HepG2 (cell line): ENCODE results near the gene ATP8B1. TPM values are rescaled to one million over a fixed set of nuclear protein-coding genes. Genes with fewer than 3 reads are reported as not detected.

Experiments
- ATF4 ChIP-seq, 2 experiments: fragments of 450-650 bp in 1 of 2; sonication (generic) in 1 of 2; formaldehyde crosslinking; IDR thresholded peaks; 2 replicates each; pipeline versions ENCODE4 v1.5.0 to v1.8.0; 2020 to 2022; ENCODE audit warnings: mild to moderate bottlenecking in 1 of 2, missing genetic modification reagents in 1 of 2
- CC2D1A ChIP-seq: sonication (generic); formaldehyde crosslinking; IDR thresholded peaks from 2 replicates; pipeline ENCODE4 v1.8.1; 2023; ENCODE audit warnings: mild to moderate bottlenecking, missing genetic modification reagents
- DRAP1 ChIP-seq: IDR thresholded peaks from 2 replicates; pipeline ENCODE4 v1.6.1; 2016; ENCODE audit warnings: missing genetic modification reagents, missing compliant biosample characterization
- EP300 ChIP-seq, 3 experiments: sonication (generic) in 1 of 3; formaldehyde crosslinking in 1 of 3; IDR thresholded peaks; 2 replicates each; pipeline versions ENCODE4 v1.5.1 to v1.6.1; 2011 to 2020; ENCODE audit warnings: low read depth in 2 of 3, low read length in 2 of 3, borderline replicate concordance in 1 of 3, improper control_type of control experiment in 1 of 3, mild to moderate bottlenecking in 1 of 3, missing genetic modification reagents in 1 of 3, moderate library complexity in 1 of 3
- FOXK2 ChIP-seq: fragments of 450-650 bp; IDR thresholded peaks from 2 replicates; pipeline ENCODE4 v1.6.1; 2016
- GLI4 ChIP-seq: sonication (generic); formaldehyde crosslinking; IDR thresholded peaks from 2 replicates; pipeline ENCODE4 v1.5.1; 2020; ENCODE audit warnings: missing genetic modification reagents, mild to moderate bottlenecking, moderate library complexity, borderline replicate concordance
- HOXA9 ChIP-seq: sonication (generic); formaldehyde crosslinking; IDR thresholded peaks from 2 replicates; pipeline ENCODE4 v1.8.1; 2022; ENCODE audit warnings: missing genetic modification reagents, mild to moderate bottlenecking, moderate library complexity, borderline replicate concordance
- ISL2 ChIP-seq: sonication (generic); formaldehyde crosslinking; IDR thresholded peaks from 2 replicates; pipeline ENCODE4 v1.5.0; 2020; ENCODE audit warnings: missing genetic modification reagents
- MED8 ChIP-seq: sonication (generic); formaldehyde crosslinking; IDR thresholded peaks from 2 replicates; pipeline ENCODE4 v1.8.1; 2023; ENCODE audit warnings: mild to moderate bottlenecking, missing genetic modification reagents; ENCODE audit not compliant: insufficient replicate concordance
- NBN ChIP-seq: fragments of 450-650 bp; conservative IDR thresholded peaks from 2 replicates; pipeline ENCODE4 v1.6.1; 2017
- NFE2L2 ChIP-seq: fragments of 150-350 bp; IDR thresholded peaks from 2 replicates; pipeline ENCODE4 v1.6.1; 2014; ENCODE audit warnings: low read length
- NFKBIZ ChIP-seq: IDR thresholded peaks from 2 replicates; pipeline ENCODE4 v1.6.1; 2018; ENCODE audit warnings: missing genetic modification reagents, missing compliant biosample characterization
- NRL ChIP-seq: sonication (generic); formaldehyde crosslinking; IDR thresholded peaks from 2 replicates; pipeline ENCODE4 v1.5.0; 2020; ENCODE audit warnings: missing genetic modification reagents, mild to moderate bottlenecking, moderate library complexity, borderline replicate concordance
- POGK ChIP-seq: sonication (generic); formaldehyde crosslinking; conservative IDR thresholded peaks from 2 replicates; pipeline ENCODE4 v1.8.0; 2022; ENCODE audit warnings: mild to moderate bottlenecking, moderate library complexity, missing genetic modification reagents
- POLR2AphosphoS5 ChIP-seq: IDR thresholded peaks from 2 replicates; pipeline ENCODE4 v1.6.1; 2012; ENCODE audit warnings: low read depth, low read length
- ZBTB10 ChIP-seq: sonication (generic); formaldehyde crosslinking; IDR thresholded peaks from 2 replicates; pipeline ENCODE4 v1.4.0; 2020; ENCODE audit warnings: missing genetic modification reagents, borderline replicate concordance
- ZFP1 ChIP-seq: IDR thresholded peaks from 2 replicates; pipeline ENCODE4 v1.6.1; 2016
- ZKSCAN5 ChIP-seq: sonication (generic); formaldehyde crosslinking; IDR thresholded peaks from 2 replicates; pipeline ENCODE4 v1.5.1; 2020; ENCODE audit warnings: mild to moderate bottlenecking, missing genetic modification reagents
- ZKSCAN8 ChIP-seq: IDR thresholded peaks from 2 replicates; pipeline ENCODE4 v1.6.1; 2016; ENCODE audit warnings: borderline replicate concordance, missing genetic modification reagents, missing compliant biosample characterization
- ZMAT3 ChIP-seq: sonication (generic); formaldehyde crosslinking; conservative IDR thresholded peaks from 2 replicates; pipeline ENCODE4 v1.7.0; 2021; ENCODE audit warnings: missing genetic modification reagents
- ZNF275 ChIP-seq: sonication (generic); formaldehyde crosslinking; IDR thresholded peaks from 2 replicates; pipeline ENCODE4 v1.8.0; 2022; ENCODE audit warnings: missing genetic modification reagents, mild to moderate bottlenecking, inconsistent platforms, borderline replicate concordance
- ZNF343 ChIP-seq: sonication (generic); formaldehyde crosslinking; IDR thresholded peaks from 2 replicates; pipeline ENCODE4 v1.4.0; 2020; ENCODE audit warnings: mild to moderate bottlenecking, missing genetic modification reagents
- ZNF597 ChIP-seq: sonication (generic); formaldehyde crosslinking; IDR thresholded peaks from 2 replicates; pipeline ENCODE4 v1.5.0; 2020; ENCODE audit warnings: missing genetic modification reagents
- polyA plus RNA-seq, 8 experiments: library from polyadenylated mRNA; depleted of rRNA in 3 of 8; stranded (reverse) in 7 of 8; unstranded in 1 of 8; fragments of >200 nt; fragmentation: Illumina TruSeq in 4 of 8; extraction: Trizol in 4 of 8; gene quantifications; 2 replicates each; pipeline versions ENCODE4 v1.2.1 to v1.2.3, GENCODE V29; 2011 to 2016; ENCODE audit warnings: low read depth in 4 of 8, missing spikeins in 1 of 8, mixed read lengths in 1 of 8; ENCODE audit not compliant: insufficient read depth in 1 of 8
- total RNA-seq, 5 experiments: library from RNA; depleted of rRNA; stranded (reverse); fragments of >200 nt; fragmentation: Illumina TruSeq; extraction: Trizol; gene quantifications; 2 replicates each; pipeline ENCODE4 v1.2.3, GENCODE V29; 2016; ENCODE audit warnings: low read depth in 1 of 5

The ATP8B1 gene
- total and polyA plus RNA-seq, 2 of the 13 experiments (the other 11 are each of a cell fraction or from before 2014, with no cell fraction given) = 2.8 to 4.0 TPM

- peak; percentile 69 to 93; a peak in 3 of 4 replicates for TF ChIP-seq EP300 (IDR thresholded peaks at IDR 0.05; ENCODE audit: low read depth in 2 of 2, low read length in 2 of 2)
- peak; percentile 88 for TF ChIP-seq EP300 (CRISPR knock-in tag; IDR thresholded peaks at IDR 0.05; ENCODE audit: borderline replicate concordance)
- TF ChIP-seq NFKBIZ (CRISPR knock-in tag) = peak; percentile 78
- TF ChIP-seq ZKSCAN5 (CRISPR knock-in tag) = no peak
- TF ChIP-seq ISL2 (CRISPR knock-in tag) = peak; percentile 95
- TF ChIP-seq ZKSCAN8 (CRISPR knock-in tag) = peak; percentile 82; the same call in 1 of the 2 replicates
- TF ChIP-seq ZNF597 (CRISPR knock-in tag) = no peak
- TF ChIP-seq ZNF343 = no peak
- TF ChIP-seq ZFP1 (CRISPR knock-in tag) = peak; percentile 38; the same call in 1 of the 2 replicates
- no peak for TF ChIP-seq NBN
- TF ChIP-seq ZBTB10 (CRISPR knock-in tag) = no peak
- no peak for TF ChIP-seq ZMAT3 (CRISPR knock-in tag)
- TF ChIP-seq ZNF275 (CRISPR knock-in tag) = no peak
- TF ChIP-seq MED8 = no peak
- no peak for TF ChIP-seq POLR2AphosphoS5
- no peak for TF ChIP-seq GLI4 (CRISPR knock-in tag)
- no peak for TF ChIP-seq CC2D1A (CRISPR knock-in tag)
- no peak for TF ChIP-seq ATF4 (CRISPR knock-in tag; IDR thresholded peaks at IDR 0.05)
- TF ChIP-seq FOXK2 = peak; percentile 46; the same call in 1 of the 2 replicates
- no peak for TF ChIP-seq NFE2L2
- TF ChIP-seq NRL = no peak
- peak; percentile 52; the same call in 1 of the 2 replicates for TF ChIP-seq DRAP1 (CRISPR knock-in tag)
- no peak for TF ChIP-seq POGK
- TF ChIP-seq HOXA9 (CRISPR knock-in tag) = no peak
Measured at GRCh38 chr18:57797209-57797651, 5.9 kb downstream of the ATP8B1 start (continued).
